NCI-H1436 (cell line): ENCODE data around the gene CFTR.

Experiments
- DNase-seq: peaks from one replicate; lab custom pipeline; 2025; lab: John Stamatoyannopoulos, UW

Gene CFTR

DNA sequence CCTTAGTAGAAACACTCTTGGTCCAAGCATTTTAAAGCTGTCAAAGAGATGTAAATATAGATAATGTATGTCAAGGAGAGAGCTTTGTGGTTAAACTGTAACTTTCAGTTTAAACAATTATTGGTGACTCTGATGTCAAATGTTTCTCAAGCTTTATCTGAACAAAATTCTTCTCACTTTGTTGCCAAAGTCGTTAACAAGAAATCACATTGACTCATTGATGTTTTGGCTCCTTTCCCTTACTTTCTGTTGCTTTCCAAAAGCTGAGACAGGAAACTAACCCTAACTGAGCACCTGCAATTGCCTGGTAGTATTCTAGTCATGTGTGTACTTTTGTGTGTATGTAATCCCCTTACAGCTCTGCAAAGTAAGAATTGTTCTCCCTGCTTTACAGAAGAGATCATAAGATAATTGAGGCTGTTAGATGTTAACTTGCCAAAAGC, 108.5 kb downstream of the CFTR start:
- no peak for DNase-seq

DNA sequence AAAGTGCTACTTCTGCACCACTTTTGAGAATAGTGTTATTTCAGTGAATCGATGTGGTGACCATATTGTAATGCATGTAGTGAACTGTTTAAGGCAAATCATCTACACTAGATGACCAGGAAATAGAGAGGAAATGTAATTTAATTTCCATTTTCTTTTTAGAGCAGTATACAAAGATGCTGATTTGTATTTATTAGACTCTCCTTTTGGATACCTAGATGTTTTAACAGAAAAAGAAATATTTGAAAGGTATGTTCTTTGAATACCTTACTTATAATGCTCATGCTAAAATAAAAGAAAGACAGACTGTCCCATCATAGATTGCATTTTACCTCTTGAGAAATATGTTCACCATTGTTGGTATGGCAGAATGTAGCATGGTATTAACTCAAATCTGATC, 110.4 kb downstream of the CFTR start:
- no peak for DNase-seq

DNA sequence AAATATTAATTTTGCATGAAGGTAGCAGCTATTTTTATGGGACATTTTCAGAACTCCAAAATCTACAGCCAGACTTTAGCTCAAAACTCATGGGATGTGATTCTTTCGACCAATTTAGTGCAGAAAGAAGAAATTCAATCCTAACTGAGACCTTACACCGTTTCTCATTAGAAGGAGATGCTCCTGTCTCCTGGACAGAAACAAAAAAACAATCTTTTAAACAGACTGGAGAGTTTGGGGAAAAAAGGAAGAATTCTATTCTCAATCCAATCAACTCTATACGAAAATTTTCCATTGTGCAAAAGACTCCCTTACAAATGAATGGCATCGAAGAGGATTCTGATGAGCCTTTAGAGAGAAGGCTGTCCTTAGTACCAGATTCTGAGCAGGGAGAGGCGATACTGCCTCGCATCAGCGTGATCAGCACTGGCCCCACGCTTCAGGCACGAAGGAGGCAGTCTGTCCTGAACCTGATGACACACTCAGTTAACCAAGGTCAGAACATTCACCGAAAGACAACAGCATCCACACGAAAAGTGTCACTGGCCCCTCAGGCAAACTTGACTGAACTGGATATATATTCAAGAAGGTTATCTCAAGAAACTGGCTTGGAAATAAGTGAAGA, 112.3 kb downstream of the CFTR start:
- no peak for DNase-seq

- no peak for DNase-seq
Observed at GRCh38 chr7:117596134-117596533, 116.3 kb downstream of the CFTR start.

GRCh38 chr7:117597755-117598154, 117.9 kb downstream of the CFTR start:
- DNase-seq = no peak

GRCh38 chr7:117600911-117601310, 121.1 kb downstream of the CFTR start:
- no peak for DNase-seq

GRCh38 chr7:117603627-117604026, 123.8 kb downstream of the CFTR start:
- no peak for DNase-seq

DNA sequence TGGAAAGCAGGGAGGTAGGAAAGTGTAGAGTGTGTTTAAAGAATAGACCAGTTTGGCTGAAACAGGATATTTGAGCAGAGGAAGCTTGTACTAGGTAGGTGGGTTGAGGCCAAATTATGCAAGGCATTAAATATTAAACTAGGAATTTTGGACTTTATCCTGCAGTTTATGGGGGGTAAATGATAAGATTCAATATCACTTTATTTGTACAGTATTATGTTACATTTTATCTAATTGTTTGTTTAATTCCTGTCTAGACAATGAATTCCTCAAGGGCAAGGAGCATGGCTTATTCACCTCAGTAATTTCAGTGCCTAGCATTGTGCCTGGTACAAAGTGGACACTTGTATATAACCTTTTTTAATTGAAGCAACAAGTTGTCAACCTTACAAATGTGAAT, 125.9 kb downstream of the CFTR start:
- no peak for DNase-seq

GRCh38 chr7:117606132-117606531, 126.3 kb downstream of the CFTR start:
- no peak for DNase-seq

GRCh38 chr7:117610396-117610795, 130.6 kb downstream of the CFTR start:
- no peak for DNase-seq

DNA sequence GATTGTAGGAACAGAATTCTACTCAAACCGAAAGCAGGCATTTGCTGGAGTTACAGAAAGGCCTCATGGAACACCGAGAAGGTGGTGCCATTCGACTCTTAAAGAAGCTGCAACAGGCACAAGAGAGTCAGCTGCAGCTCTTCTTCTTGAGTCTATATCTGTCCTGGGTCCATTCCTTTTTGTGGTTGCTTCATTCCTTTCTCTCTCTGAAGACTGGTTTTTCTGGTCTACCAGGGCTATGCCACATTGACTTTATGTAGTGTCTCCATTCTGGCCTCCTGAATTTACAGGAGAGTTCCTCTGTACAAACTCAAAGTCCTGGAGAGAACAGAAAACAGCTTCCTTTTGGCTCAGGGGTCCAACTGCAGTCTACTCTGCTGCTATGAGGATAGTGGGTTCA, 132.8 kb downstream of the CFTR start:
- DNase-seq = no peak

DNA sequence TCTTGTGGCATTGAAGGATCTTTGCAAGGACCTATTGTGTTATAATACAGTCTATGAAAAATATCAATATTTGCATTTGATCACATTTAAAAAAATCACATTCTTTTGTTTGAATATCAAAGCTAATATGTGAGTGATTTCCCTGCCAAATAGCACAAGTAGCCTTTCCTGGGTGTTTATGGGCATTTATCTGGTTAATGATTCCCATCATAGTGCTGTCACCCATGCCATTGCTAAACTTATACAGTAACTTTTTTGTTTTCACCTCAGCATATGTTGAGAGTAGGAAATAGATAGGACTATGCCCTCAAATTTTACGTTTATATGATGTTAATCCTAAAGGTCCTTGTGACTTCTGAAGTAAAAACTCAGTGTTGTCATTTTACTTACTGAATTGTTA, 136.9 kb downstream of the CFTR start:
- DNase-seq = no peak

- DNase-seq = no peak
Observed at GRCh38 chr7:117619681-117620080, 139.9 kb downstream of the CFTR start.

DNA sequence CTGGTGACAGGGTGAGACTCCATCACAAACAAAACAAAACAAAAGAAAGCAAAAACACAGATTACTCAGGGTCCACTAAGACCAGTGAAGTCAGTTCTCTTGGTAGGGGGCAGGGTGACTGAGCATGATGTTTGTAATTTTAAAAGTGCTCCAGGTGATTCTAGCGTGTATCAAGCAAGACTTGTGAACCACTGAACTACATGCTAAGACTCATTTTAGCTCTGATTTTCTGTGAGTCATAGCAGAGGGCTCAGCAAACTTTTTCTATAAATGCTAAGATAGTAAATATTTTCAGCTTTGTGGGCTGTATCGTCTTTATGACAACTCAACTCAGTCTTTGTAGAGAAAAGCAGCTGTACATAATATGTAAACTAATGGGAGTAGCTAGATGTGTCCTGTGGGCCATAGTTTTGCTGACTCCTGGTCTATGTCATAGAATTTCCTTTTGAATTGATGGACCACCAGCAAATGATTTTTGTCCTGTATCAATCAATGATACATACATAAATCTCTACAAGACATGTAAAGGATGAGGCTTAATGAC, 141.3 kb downstream of the CFTR start:
- no peak for DNase-seq

DNA sequence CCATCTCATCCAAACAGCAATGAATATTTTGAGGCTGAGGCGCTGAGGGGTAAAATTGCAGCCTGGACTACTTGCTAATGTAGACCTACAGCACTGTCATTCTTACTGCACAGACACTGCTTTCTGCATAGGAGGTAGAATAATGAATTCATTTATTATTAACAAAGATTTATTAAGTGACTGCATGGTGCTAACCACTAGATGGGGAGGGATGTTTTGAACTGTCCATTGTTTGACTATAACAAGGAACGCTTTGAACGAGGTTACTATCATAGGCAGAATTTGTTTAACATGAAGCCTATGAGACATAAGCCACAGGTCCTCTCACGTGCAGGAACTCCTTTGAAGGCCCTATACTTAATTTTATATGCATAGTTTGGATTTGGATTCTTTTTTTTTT, 143.8 kb downstream of the CFTR start:
- DNase-seq = no peak

GRCh38 chr7:117630501-117630900, 150.7 kb downstream of the CFTR start:
- DNase-seq = no peak

GRCh38 chr7:117630907-117631564, 151.2 kb downstream of the CFTR start:
- no peak for DNase-seq

DNA sequence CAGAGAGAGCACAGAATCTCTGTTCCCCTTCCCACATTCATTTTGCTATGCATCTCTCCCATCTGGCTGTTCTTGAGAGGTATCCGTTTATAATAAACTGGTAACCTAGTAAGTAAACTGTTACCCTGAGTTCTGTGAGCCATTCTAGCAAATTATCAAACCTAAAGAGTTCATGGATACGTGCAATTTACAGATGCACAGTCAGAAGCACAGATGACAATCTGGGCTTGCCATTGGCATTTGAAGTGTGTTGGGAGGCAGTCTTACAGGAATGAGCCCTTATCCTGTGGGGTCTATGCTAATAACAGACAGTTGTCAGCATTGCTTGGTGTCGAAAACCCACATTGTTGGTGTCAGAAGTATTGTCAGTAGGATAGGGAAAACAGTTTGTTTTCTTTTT, 151.8 kb downstream of the CFTR start:
- DNase-seq = no peak

- DNase-seq = no peak
Observed at GRCh38 chr7:117637937-117638336, 158.1 kb downstream of the CFTR start.

- DNase-seq = no peak
Observed at GRCh38 chr7:117639966-117640365, 160.1 kb downstream of the CFTR start.

- no peak for DNase-seq
Observed at GRCh38 chr7:117640465-117640864, 160.6 kb downstream of the CFTR start.

DNA sequence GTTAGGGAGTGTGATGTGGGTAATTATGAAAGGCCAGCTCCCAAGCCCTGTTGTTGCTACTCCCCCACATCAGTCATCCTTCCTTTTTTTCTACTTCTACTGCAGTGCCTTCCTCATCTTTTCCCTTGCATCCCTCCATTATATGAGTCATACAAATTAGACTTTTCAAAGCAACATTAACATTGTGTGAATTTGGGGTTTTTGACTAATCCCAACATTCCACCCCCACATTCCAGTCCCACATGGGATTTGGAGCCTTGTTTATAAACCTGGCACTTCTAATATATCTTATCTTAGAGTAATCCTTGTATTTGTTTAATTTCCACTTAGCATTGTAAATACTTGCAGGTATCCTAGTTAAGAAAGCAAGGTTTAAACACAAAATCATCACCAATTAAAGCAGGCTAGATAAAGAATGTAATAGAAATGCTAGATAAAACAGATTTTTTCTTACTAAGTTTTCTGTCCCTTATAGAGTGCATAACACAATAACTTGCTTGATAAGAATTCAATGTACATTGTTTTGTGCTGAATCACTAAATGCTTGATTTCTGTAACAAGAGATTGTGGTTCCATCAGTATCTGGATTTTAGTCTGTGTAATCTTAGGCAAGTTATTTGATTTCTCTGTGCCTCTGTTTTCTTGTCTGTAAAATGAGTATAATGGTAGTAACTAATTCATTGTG, 165.8 kb downstream of the CFTR start:
- DNase-seq = no peak

DNA sequence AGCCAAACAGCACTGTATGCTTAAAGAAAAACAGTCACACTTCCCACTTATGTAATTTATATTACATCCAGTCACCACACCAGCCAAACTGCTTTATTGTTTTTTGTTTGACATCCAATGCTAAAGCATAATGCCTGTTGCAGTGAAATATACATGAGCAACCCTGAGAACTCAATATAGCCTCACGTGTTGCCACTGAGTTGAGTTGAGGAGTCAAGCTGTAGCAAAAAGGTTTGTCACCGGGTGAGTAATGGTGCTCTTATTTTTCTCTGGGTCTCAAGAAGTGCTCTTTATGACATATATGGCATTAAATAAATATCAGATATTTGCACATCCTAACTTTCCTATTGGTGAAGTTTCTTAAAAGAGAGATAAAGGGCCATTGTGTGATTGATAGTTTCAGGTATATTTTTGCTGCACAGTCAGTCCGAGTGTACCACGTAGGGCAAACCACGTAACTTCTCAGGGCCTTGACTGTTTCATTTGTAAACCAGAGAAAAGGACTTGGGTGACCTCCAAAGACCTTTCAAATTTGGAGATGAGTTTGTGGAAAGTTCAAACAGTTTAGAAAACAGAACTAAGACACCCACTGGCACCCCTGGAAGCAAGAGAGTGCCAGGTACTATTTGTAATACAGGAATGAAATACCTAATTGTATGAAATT, 168.5 kb downstream of the CFTR start:
- no peak for DNase-seq
